CD4-positive, alpha-beta T cell (primary cell): ENCODE measurements around the gene BEND5. TPM values are rescaled to one million over a fixed set of nuclear protein-coding genes. Genes with fewer than 3 reads are reported as not detected.

Source experiments
- ATAC-seq: fragments of 200-7000 bp; cut with Tn5 transposase; one replicate; pipeline ENCODE4 v1.10.0; 2022; ENCODE audit warnings: mild to moderate bottlenecking; ENCODE audit not compliant: poor library complexity
- CTCF ChIA-PET: fragments of 350-600 bp; sonication (Branson Sonifier 250); formaldehyde crosslinking; loops from one replicate; lab custom pipeline; 2021; ENCODE audit warnings: antibody characterized with exemption, inconsistent platforms; lab: Charles Lee
- POLR2A ChIA-PET: fragments of 350-600 bp; sonication (Branson Sonifier 250); formaldehyde crosslinking; loops from one replicate; lab custom pipeline; 2021; ENCODE audit warnings: antibody characterized with exemption, inconsistent platforms; lab: Charles Lee
- DNase-seq, 14 experiments: peaks; one replicate each; pipeline ENCODE4 v3.0.0-alpha.2; 2013 to 2020; ENCODE audit warnings: mixed read lengths in 2 of 14
- H3K27ac ChIP-seq, 2 donors: one replicate each; pipeline versions ENCODE4 v1.5.1 to v1.7.0; 2013; ENCODE audit warnings: low read length in 2 of 2, low read depth in 1 of 2, mild to moderate bottlenecking in 1 of 2
- H3K27me3 ChIP-seq, 2 experiments: 1 replicate in 1 of 2; 2 replicates in 1 of 2; pipeline versions ENCODE4 v1.6.1 to v1.7.0; 2013; ENCODE audit warnings: low read length in 2 of 2, control low read depth in 1 of 2, mild to moderate bottlenecking in 1 of 2, moderate library complexity in 1 of 2; ENCODE audit not compliant: insufficient read depth in 2 of 2, control insufficient read depth in 1 of 2
- H3K36me3 ChIP-seq: one replicate; pipeline ENCODE4 v1.6.1; 2013; ENCODE audit warnings: low read length, control low read depth; ENCODE audit not compliant: insufficient read depth
- H3K4me1 ChIP-seq: one replicate; pipeline ENCODE4 v1.6.1; 2013; ENCODE audit warnings: low read length, control low read depth; ENCODE audit not compliant: insufficient read depth
- H3K4me3 ChIP-seq: one replicate; pipeline ENCODE4 v1.5.1; 2013; ENCODE audit warnings: mild to moderate bottlenecking, low read length, moderate library complexity
- H3K9me3 ChIP-seq, 2 experiments: 1 replicate in 1 of 2; 2 replicates in 1 of 2; pipeline versions ENCODE4 v1.6.1 to v1.7.0; 2013; ENCODE audit warnings: low read length in 2 of 2, mild to moderate bottlenecking in 2 of 2, control low read depth in 1 of 2, moderate library complexity in 1 of 2; ENCODE audit not compliant: control insufficient read depth in 1 of 2, insufficient read depth in 1 of 2
- H3K27ac Mint-ChIP-seq: one replicate; pipeline ENCODE4 v1.8.0; 2020; ENCODE audit warnings: mixed read lengths
- H3K27me3 Mint-ChIP-seq: one replicate; pipeline ENCODE4 v1.8.0; 2021; ENCODE audit warnings: mixed read lengths
- H3K36me3 Mint-ChIP-seq: one replicate; pipeline ENCODE4 v1.8.0; 2021; ENCODE audit warnings: low read depth, mixed read lengths
- H3K4me1 Mint-ChIP-seq: one replicate; pipeline ENCODE4 v1.8.0; 2021; ENCODE audit warnings: low read depth, mixed read lengths
- H3K4me3 Mint-ChIP-seq: one replicate; pipeline ENCODE4 v1.8.0; 2020; ENCODE audit warnings: mild to moderate bottlenecking, mixed read lengths
- H3K9me3 Mint-ChIP-seq: one replicate; pipeline ENCODE4 v1.8.0; 2020; ENCODE audit warnings: mixed read lengths
- intact Hi-C, 2 experiments: fragments of 100-400 bp; cut with DNase I in 1 of 2; cut with micrococcal nuclease in 1 of 2; formaldehyde crosslinking; loops; one replicate each; pipeline versions ENCODE4 v1.15.1 to v1.9.0; 2023 to 2025; cut with DNase I, micrococcal nuclease
- total RNA-seq, 174 experiments: library from RNA in 2 of 174; stranded (reverse) in 2 of 174; gene quantifications; one replicate each; pipeline ENCODE4 v1.2.3 and lab custom pipeline; 2021 to 2026
- TF ChIP-seq, protein P1 (sequence below): fragments of 200-600 bp; IDR thresholded peaks from one replicate; pipeline ENCODE4 v1.8.0; 2022; ENCODE audit warnings: antibody characterized with exemption, mild to moderate bottlenecking

BEND5 gene
- total RNA-seq, 2 experiments from 2014 or later, result 5.6 to 5.7 TPM

DNA sequence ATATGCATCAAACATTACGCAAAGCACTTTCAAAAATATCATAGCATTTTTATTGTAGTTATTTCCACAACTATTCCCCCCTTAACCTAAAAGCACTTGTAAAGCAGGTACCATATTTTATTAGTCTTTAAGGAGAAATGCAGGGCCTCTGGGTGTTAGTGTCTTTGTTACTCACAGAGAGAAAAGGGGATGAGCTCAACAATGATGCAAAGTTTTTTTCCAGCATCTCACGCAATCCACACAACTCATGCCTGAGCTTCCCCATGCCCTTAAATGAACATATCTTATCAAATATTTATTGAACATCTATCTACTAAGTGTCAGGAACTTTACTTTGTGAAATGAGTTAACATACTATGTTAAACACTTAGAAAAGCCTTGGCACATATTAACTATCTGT lies 50.6 kb downstream of the BEND5 start:
- H3K36me3 Mint-ChIP-seq, result peaks cover 21% of the 10 kb centered on the region
- H3K4me1 Mint-ChIP-seq, result no peaks in the 10 kb centered on the region
- ChIA-PET CTCF (no interaction called here), POLR2A (no interaction called here)
- Histone ChIP-seq H3K4me1 (no peaks in the 10 kb centered on the region), H3K4me3 (no peak overlapping the region), H3K27ac (no peak overlapping the region), H3K27me3 (no peaks in the 10 kb centered on the region), H3K9me3 (no peaks in the 10 kb centered on the region), H3K36me3 (no peaks in the 10 kb centered on the region)
- DNase-seq (no peak), ATAC-seq (no peak)
- TF ChIP-seq, protein P1, sequence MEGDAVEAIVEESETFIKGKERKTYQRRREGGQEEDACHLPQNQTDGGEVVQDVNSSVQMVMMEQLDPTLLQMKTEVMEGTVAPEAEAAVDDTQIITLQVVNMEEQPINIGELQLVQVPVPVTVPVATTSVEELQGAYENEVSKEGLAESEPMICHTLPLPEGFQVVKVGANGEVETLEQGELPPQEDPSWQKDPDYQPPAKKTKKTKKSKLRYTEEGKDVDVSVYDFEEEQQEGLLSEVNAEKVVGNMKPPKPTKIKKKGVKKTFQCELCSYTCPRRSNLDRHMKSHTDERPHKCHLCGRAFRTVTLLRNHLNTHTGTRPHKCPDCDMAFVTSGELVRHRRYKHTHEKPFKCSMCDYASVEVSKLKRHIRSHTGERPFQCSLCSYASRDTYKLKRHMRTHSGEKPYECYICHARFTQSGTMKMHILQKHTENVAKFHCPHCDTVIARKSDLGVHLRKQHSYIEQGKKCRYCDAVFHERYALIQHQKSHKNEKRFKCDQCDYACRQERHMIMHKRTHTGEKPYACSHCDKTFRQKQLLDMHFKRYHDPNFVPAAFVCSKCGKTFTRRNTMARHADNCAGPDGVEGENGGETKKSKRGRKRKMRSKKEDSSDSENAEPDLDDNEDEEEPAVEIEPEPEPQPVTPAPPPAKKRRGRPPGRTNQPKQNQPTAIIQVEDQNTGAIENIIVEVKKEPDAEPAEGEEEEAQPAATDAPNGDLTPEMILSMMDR, result no peak
- intact Hi-C loops, result loop anchor here in 1 of 2 experiments (10.0 kb wide), 1 partner anchor 59 kb away; no protein-coding TSS in a partner anchor
- no peaks in the 10 kb centered on the region for H3K27me3 Mint-ChIP-seq
- no peak overlapping the region for H3K4me3 Mint-ChIP-seq
- no peak overlapping the region for H3K27ac Mint-ChIP-seq
- H3K9me3 Mint-ChIP-seq, result no peaks in the 10 kb centered on the region

DNA sequence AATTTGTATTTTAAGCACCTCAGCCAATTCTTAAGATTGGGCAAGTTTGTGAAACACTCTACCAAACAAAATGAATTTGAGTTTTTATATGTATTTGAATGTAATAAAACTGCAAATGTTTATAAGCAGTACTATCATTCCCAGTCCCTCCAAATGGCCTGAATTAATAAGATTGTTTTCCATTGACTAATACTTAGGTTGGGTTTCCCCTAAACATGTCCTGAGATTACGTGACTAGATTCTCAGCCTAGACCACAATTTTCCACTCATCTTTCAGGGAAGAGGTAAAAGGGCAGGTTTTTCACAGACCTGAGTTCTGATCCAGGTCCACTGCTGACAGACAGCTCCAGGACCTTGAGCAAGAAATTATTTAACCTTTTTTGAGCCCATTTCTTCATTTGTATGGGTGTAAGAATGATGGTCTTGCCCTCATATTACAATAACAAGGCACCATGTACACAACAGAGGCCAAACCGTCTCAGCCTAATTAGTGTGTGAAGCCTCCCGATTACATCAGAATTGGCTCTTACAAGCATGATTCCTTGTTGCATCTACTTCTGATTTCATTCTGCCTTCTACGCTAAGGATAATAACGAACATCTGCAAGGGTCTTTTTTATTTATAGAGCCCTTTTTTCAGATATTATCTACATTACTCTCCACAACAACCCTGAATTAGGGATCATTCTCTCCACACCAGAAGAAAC lies 51.2 kb downstream of the BEND5 start:
- Mint-ChIP-seq H3K4me3 (no peak overlapping the region), H3K4me1 (no peaks in the 10 kb centered on the region), H3K36me3 (peaks cover 21% of the 10 kb centered on the region), H3K27me3 (no peaks in the 10 kb centered on the region), H3K9me3 (no peaks in the 10 kb centered on the region), H3K27ac (no peak overlapping the region)
- ChIA-PET CTCF (no interaction called here), POLR2A (no interaction called here)
- ATAC-seq (no peak), DNase-seq (no peak)
- no peaks in the 10 kb centered on the region for H3K4me1 ChIP-seq
- no peaks in the 10 kb centered on the region for H3K9me3 ChIP-seq
- intact Hi-C loops, result loop anchor here in 1 of 2 experiments (10.0 kb wide), 1 partner anchor 59 kb away; no protein-coding TSS in a partner anchor
- no peak overlapping the region for H3K4me3 ChIP-seq
- no peak overlapping the region for H3K27ac ChIP-seq
- H3K36me3 ChIP-seq, result no peaks in the 10 kb centered on the region
- no peaks in the 10 kb centered on the region for H3K27me3 ChIP-seq
- TF ChIP-seq, protein P1, result no peak

DNA sequence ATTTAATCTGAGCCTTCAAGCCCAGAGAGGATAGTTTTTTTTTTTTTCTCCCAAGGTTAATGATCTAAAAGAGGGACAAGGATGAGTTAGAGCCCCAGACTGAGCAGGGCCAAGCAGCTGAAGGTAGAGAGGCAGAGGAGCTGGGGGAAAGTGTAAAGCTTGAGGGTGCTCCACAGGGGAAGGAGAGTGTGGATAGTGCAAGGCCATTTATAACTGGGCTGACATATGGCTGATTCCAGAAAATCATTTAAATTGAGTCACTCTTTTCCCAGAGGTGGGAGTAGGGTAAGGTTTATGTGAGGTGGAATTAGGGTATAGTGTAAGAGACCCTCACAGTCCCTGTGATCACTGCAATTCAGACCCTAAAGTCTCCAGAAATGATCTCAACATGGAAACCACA lies 55.8 kb downstream of the BEND5 start:
- no peaks in the 10 kb centered on the region for H3K36me3 ChIP-seq
- no peaks in the 10 kb centered on the region for H3K36me3 Mint-ChIP-seq
- no peak overlapping the region for H3K4me3 Mint-ChIP-seq
- TF ChIP-seq, protein P1, result no peak
- CTCF ChIA-PET, result no interaction called here
- no peak overlapping the region for H3K27ac Mint-ChIP-seq
- H3K27ac ChIP-seq, result no peak overlapping the region
- no peak for ATAC-seq
- no peaks in the 10 kb centered on the region for H3K27me3 ChIP-seq
- intact Hi-C loops, result loop anchor here in 1 of 2 experiments (10.0 kb wide), 1 partner anchor 64 kb away; no protein-coding TSS in a partner anchor
- H3K9me3 ChIP-seq, result peaks cover 0 to 3% of the 10 kb centered on the region in 2 experiments
- no peaks in the 10 kb centered on the region for H3K4me1 Mint-ChIP-seq
- H3K4me1 ChIP-seq, result no peaks in the 10 kb centered on the region
- DNase-seq, result no peak
- H3K9me3 Mint-ChIP-seq, result no peaks in the 10 kb centered on the region
- H3K4me3 ChIP-seq, result no peak overlapping the region
- POLR2A ChIA-PET, result no interaction called here
- no peaks in the 10 kb centered on the region for H3K27me3 Mint-ChIP-seq
